HG02884 (cell line): Measurements from ENCODE around the gene ZDHHC8.

Experiments
- ATAC-seq: cut with Tn5 transposase; IDR thresholded peaks from one replicate; pipeline ENCODE4 v1.9.1; 2021; ENCODE audit warnings: mild to moderate bottlenecking, moderate library complexity; ENCODE audit not compliant: unreplicated experiment

ZDHHC8 gene

GRCh38 chr22:20192293-20192971 lies 60.8 kb downstream of the ZDHHC8 start:
- no peak for ATAC-seq

GRCh38 chr22:20192972-20193760 lies 61.6 kb downstream of the ZDHHC8 start:
- no peak for ATAC-seq

DNA sequence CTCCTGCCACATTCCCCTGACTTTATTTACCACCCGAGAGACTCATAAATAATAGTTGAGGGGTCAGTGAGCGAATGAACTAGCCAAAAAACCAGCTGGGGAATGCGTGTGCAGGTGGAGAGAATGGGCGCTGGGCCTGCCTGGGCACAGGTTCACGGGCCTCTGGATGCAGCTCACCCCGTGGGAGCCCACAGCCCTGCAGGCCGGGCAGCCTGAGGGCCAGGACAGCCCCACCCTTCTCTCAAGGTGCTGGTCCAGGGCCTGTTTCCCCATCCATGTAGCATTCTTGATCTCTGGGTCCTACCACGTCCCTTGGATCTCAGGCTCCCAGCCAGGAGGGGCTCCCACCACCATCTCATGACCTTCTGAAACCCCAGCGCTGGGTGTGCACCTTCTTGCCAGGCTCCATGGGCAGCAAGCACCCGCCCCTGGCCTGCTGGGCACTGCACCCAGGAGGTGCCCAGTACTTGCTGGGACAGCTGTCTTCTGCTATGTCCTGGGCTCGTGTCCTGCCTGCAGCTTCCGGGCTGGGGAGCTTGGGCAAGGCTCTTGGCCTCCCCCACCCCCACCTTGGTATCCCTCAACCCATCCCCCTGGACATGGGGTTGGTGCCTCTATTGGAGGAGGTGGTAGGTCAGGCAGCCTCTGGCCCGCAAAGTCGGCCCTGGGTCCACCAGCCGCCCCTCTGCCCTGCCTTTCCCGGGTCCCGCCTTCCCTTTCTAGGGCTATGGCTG lies 62.3 kb downstream of the ZDHHC8 start:
- ATAC-seq, result no peak

DNA sequence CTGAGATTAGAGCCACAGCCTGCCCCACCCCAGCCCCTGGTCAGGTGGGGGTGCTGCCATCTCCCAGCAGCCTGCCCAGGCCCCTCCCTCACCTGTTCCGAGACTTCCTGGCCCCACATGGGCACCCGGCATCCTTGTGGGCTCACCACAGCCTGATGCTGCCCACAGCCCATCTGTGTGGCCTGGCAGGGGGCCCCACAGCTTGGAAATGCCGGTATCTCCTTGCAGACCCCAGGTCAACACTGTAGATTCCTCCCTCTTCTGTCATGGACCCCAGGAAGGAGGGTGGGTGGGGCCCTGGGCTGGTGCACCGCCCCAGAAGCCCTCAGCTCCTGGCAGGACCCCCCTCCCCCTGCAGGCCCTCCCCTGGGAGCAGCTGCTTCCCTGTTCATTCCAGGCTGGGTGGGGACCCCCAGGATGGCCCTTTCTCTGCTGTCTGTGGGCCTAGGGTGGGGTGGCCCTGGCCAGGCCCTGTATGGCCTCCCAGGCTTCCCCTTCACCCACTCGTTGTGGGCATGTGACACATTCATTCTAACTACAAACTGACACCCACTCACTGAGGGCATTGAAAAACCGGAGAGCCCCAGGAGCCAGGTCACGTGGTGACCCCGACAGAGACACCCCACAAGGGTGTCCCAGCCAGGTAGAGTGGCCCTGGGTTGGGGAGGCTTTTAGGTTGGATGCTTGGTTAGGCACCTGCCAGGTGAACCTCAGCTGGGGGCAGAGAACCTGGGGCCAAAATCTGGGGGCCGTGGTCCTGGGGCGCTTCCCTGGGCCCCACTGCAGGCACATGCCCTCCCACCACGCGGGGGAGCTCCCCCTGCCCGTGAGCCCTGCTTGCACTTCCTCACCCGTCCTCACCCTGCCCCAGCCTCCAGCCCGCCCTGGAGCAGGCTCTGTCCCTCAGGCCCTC lies 63.3 kb downstream of the ZDHHC8 start:
- ATAC-seq, result no peak

DNA sequence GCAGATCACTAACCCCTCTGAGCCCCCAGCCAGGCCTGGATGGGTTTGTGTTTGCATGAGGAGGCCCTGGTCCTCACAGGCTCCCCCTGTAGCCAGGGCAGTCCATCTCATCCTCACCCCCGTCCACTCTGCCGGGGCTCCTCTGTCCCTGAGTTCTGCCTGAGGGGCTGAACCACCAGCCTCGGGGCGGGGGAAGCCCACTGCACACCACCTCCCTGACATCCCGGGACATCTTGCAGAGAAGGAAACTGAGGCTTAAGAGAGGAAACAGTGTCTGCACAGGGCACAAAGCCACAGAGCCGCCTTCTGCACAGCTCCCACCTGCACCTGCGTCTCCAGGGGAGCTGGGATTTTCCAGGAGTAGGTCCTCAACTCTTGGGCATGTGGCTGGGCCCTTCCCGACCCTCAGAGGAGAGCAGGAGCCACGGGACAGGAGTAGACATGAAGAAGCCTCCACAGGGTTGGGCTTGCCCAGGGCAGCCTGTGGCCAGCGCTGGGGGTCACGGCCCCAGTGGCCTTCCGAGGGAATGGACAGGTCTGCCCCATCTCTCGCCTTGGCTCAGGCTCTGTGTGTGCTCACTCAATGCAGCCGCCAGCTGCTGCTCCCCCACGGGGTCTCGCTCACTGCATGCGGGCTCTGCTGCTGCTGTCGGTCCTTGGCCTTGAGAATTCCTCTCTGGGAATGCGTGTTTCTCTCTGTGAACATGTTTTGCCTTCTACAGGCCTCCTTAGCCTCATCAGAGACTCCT lies 64.7 kb downstream of the ZDHHC8 start:
- ATAC-seq, result no peak
